Activated CD8-positive, alpha-beta memory T cell treated with anti-CD3 and anti-CD28 coated beads for 1 hour (primary cell): ENCODE data around the gene C1RL.
"Not testable (repeated sequence)": the region's sequence is repeated elsewhere in the genome, so short reads cannot be mapped to it uniquely, and the experiment has no call there.

Experiments used
- DNase-seq, 2 donors: peaks; one replicate each; pipeline ENCODE4 v3.0.0-alpha.2; 2020; ENCODE audit warnings: low read depth in 1 of 2; ENCODE audit errors: extremely low read depth in 1 of 2

Gene C1RL

GRCh38 chr12:7116916-7117315, 7.9 kb upstream of the C1RL start:
- no peak for DNase-seq

DNA sequence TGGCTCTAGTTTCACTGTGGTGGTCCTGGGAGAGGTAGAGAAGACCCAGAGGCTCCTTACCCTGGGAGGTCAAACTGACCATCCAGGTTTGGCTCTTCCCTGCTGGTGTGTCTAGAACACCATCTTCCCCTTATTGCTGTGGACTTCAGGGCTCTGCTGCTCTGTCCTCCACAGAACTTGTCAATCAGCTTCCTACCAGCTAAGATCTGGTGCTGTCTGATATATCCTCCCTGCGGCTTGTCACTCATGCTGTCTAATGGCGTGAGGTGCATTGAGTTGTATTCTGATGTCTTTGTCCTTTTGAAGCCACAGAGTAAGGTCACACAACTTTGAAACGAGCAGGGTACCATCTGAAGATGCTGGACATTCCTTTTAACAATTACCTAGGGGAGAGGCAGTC, 7.2 kb upstream of the C1RL start:
- DNase-seq: no peak

- no peak for DNase-seq
Observed at GRCh38 chr12:7114851-7115250, 5.8 kb upstream of the C1RL start.

DNA sequence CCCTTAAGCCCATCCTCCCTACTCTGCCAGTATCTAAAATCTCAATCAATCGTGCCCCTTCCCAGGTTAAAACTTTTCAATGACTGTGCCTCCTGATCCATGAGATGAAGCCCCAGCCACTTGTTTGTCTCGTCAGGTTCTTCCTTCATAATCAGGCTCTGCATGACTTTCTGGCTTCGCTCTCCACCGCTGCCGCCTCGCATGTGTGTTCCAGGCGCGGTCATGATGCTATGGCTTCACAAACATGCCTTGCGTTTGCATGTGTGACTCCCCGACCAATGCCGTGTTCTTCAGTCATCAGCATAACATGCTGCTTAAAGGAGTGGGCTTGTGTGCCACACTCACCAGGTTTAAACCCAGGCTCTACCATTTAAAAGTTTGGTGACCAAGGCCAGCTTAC, 5.0 kb upstream of the C1RL start:
- no peak for DNase-seq

DNA sequence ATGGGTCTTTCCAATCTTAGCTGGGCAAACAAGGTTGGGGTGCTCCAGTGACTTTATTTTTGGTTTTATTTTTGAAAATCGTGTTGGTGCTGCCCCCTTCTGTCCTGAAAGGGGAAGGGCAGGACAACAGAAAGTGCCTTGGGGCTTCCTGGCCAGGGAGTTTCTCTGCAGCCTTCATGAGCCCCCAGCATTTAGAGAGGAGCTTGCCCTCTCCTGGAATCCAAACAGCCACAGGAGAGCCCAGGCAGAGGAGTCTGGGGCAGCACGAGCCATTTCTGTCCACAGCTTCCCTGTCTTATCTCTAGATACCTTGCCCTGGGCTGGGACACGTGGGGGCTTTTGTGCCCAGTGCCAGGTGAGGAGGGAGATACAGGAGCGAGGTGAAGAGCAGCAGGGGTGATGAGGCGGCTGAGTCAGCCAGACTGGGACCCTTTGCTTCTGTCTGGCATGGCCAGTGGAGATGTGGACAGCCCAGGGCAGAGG, 4.4 kb upstream of the C1RL start:
- DNase-seq: no peak

DNA sequence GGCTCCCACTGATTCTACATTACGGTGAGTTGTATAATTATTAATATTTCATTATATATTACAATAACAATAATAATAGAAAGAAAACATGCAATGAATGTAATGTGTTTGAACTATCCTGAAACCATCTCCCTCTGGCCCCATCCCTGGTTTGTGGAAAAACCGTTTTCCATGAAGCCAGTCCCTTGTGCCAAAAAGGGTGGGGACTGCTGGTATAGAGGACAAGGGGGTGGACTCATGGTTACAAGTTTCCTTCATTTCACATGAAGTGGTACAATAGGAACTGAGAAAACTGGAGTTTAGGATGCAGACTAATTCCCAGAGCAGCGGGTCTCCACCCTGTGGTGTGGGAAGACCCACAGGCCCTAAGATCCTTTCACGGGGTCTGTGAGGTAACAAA, 3.0 kb upstream of the C1RL start:
- no peak for DNase-seq

- DNase-seq: no peak
Observed at GRCh38 chr12:7110661-7111060, 1.6 kb upstream of the C1RL start.

GRCh38 chr12:7109572-7109920, 532 bp upstream of the C1RL start:
- DNase-seq: no peak

DNA sequence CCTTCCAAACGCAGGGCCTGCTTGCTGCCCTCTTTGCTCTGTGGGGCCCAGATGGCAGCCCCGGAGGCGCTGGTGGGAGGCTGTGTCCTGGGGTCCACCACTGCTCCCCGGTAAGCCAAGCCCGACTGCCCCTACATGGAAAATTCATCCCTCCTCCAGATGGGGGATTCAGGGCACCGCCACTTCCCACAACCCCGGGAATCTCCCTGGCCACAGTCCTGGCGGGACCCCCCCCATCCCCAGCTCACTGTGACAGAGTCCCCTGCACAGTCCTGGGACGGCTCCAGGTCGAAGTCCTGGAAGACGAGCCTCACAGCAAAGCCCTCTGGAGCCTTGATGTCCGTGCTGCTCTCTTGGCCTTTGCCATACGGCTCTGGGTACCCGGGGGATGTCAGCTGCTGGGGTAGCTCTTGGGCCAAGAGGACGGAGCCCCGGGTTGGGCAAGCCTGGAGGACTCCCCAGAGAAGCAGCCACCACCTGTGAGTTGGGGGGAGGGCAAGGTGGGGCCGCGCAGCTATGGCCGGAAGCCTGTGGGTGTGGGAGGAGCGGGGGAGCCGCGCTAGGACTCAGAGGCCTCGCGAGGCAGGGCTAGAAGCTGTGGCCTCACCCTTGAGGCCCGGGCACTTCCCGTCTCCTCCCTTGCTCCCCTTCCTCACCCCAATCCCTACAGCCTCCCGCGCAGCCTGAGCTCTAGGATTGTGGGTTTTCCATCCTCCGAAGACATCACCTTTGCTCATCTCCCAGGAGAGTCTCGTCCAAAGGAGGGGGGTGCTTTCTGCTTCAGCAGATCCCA, 815 bp downstream of the C1RL start:
- peak in 1 of 2 donors; percentile 51 for DNase-seq

DNA sequence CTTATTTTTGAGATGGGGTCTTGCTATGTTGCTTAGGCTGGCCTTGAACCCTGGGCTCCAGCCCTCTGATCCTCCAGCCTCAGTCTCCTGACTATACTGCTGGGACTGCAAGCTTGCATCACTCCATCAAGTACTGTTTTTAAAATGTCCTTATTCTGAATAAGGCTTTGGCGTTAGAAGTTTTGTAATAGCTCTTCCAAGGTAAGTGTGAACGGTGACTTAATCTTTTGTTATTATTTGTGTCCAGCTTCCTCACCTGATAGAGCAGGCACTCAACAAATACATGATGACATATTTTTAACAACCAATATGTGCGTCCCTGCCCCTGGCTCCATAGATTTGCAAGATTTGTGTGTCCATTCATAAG, 1.4 kb downstream of the C1RL start:
- DNase-seq: no peak

- DNase-seq: not testable (repeated sequence)
Observed at GRCh38 chr12:7107181-7107580, 1.8 kb downstream of the C1RL start.

- DNase-seq: no peak
Observed at GRCh38 chr12:7106082-7106481, 2.9 kb downstream of the C1RL start.

- DNase-seq: no peak
Observed at GRCh38 chr12:7103837-7104584, 5.0 kb downstream of the C1RL start.

DNA sequence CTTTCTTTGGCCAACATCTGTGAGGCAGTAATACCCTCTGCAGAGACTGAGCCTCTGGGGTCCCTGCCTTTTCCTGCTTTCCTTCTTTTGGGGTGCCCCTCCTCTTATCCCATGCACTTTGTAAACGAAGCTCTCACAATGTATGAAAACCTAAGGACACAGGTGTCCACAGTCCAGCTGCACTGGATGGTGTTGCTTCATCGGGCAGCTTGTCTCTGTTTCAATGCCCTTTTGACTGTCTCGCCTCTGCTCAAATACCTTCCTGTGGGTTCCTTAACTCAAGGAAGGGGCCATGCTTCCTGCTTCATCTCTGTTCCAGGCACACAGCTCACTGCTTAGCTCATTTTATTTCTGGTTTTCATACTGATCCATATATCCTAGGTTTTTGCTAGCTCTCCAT, 6.4 kb downstream of the C1RL start:
- DNase-seq: no peak

DNA sequence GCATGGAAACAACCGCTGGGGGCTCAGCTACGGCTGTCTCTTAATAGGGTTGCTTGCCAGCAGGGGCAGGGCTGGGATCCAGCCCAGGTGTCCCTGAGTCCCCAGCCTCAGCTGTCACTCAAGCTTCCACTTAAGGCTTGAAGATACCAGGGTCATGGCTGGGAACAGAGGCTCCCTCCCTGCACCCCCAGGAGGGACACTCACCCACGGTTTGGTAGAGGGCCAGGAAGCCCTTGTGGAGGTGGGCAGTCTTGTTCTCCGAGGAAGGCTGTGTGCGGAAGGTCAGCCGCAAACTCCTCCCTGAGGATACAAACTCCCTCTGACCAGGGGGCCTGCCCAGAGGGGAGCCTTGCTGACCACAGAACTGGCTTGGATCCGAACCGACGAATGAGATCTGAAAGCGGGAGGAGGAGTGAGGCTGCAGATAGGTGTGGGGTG, 7.3 kb downstream of the C1RL start:
- no peak for DNase-seq

DNA sequence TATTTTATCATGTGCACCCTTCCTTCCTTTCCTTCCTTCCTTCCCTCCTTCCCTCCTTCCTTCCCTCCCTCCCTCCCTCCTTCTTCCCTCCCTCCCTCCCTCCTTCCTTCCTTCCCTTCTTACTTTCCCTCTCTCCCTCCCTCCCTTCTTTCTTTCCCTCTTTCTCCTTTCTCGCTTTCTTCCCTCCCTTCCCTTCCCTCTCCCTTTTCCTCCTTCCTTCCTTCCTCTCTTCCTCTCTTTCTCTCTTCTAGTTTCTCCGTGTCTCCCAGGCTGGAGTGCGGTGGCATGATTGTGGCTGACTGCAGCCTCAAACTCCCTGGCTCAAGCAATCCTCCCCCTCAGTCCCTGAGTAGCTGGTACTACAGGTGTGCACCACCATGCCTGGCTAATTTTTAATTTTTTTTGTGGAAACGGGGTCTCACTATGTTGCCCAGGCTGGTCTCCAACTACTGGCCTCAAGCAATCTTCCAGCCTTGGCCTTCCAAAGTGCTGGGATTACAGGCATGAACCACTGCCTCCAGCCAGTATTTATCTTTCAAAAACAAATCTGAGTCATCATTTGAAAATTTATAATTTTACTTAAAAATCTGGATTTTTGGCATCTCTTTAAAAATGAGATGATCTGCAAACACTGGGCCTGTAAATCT, 7.8 kb downstream of the C1RL start:
- DNase-seq: no peak

DNA sequence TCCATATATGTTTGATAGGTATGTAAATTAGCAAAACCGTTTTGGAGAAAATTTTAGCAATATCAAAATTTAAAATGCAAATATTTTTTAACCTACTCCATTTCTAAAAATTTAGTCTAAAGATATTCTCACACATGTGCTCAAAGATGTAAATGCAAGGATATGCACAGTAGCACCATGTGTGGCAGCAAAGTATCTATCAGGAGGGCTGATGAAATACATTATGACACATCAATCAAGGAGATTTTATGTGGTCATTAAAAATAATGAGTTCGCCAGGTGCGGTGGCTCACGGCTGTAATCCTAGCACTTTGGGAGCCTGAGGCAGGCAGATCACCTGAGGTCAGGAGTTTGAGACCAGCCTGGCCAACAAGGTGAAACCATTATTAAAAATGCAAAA, 8.8 kb downstream of the C1RL start:
- DNase-seq: no peak

DNA sequence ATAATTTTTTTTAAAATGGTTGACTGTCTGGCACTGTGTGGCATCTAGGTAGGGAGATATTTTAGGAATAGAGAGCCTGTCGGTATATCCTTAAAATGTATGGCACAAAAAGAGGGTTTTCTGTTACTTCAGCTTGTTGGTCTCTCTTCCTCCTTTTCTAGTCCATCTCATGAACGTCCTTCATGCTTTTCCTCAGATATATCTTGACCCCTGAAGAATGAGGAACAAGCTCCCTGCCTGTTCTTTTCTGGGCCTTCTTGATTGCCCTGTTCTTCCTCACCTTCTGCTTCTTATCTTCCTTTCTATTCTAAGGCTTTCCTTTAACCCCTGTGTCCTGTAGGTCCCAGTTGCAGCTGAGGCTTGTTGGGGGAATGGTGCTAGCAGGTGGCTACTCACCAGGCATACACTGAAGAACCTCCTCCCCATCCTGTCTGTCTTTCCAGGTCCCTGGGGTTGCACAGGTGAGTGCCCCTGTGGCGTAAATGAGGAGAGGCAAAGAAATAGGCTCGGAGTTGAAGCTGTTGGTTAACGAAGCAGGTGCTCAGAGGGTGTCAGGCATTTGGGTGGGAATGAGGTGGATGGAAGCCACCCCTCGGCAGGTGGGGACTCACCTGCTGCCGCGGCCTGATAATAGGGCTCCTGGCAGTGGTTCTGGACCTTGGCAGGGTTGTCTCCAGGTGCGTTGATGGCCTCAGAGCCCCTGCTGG, 9.6 kb downstream of the C1RL start:
- no peak for DNase-seq

DNA sequence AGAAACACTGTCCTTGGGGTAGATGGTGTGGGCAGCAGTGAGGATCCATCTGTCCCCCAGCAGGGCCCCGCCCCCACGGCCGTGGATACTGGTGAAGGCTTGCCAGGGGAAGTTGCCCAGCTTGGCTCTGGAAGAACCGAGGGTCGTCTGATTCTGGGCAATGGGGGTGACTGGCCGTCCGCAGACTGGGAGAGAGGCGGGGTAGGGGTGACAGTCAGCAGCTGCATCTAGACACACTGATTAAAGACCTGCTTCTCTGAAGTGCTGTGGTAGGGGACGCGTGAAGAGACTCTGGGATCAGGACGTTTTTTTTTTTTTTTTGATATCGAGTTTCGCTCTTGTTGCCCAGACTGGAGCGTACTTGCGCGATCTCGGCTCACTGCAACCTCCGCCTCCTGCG, 12.0 kb downstream of the C1RL start:
- DNase-seq: no peak

DNA sequence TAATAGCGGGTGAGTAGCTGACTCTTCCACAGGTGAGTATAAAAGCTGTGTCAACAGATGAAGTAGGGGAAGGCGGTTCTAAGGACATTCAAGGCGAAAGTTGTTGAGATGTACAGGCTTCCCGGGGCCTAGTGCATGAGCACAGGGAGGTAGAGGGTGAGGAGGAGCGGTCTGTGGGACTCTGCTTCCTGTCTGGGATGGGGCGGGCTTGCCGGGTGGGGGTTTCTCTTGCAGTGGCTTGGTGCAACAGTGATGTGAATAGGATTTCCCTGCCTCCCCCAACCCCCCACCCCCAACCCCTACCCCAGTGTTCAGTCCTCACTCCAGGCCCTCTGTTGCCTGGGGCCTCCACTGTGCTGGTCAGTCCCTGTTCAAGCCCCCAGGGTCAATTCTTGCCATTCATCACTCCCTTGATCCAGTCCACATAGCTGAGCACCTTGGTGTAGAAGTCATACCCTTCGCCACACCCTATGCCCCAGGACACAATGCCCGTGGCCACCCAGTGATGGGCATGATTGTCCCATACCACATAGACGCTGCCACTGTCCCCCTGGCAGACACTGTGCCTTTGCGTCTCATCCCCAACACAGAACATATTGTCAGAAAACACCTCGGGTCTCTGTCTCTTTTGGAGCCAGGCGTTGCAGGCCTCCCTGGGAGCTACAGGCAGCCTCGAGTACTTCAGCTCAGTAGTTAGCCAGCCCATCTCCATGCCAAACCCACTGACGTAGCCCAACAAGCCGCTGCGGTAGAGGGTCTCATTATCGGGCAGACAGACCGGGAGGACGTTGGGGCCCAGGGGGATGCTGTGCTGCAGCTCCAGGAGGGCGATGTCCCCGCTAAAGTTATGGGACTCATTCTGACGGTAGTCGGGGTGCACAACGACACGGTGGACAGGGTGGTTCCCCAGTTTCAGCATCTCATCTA, 12.7 kb downstream of the C1RL start:
- DNase-seq: no peak
